GM19025 (cell line): ENCODE measurements around the gene WASHC2C.
"Not testable (repeated sequence)": the region's sequence is repeated elsewhere in the genome, so short reads cannot be mapped to it uniquely, and the experiment has no call there.

Experiments
- ATAC-seq: cut with Tn5 transposase; IDR thresholded peaks from one replicate; pipeline ENCODE4 v1.9.1; 2021; ENCODE audit warnings: mild to moderate bottlenecking, low read depth, moderate library complexity; ENCODE audit not compliant: unreplicated experiment

WASHC2C gene

GRCh38 chr10:45726703-45727420 is at the start of gene WASHC2C:
TSS of gene WASHC2C (plus strand) at chr10:45727266. CDS start at chr10:45727318, 52 bp downstream.
- ATAC-seq = peak; percentile 95

GRCh38 chr10:45678467-45678866 is 48.6 kb upstream of the WASHC2C start:
- ATAC-seq = not testable (repeated sequence)

- peak; percentile 97 for ATAC-seq
Observed at GRCh38 chr10:45710200-45710796, 16.8 kb upstream of the WASHC2C start.

- not testable (repeated sequence) for ATAC-seq
Observed at GRCh38 chr10:45711223-45711622, 15.8 kb upstream of the WASHC2C start.

GRCh38 chr10:45717053-45717452 is 10.0 kb upstream of the WASHC2C start:
- ATAC-seq = not testable (repeated sequence)

GRCh38 chr10:45717642-45718041 is 9.4 kb upstream of the WASHC2C start:
- ATAC-seq = not testable (repeated sequence)

GRCh38 chr10:45721503-45721902 is 5.6 kb upstream of the WASHC2C start:
- ATAC-seq = not testable (repeated sequence)

- not testable (repeated sequence) for ATAC-seq
Observed at GRCh38 chr10:45723851-45724250, 3.2 kb upstream of the WASHC2C start.

- ATAC-seq = peak; percentile 50
Observed at GRCh38 chr10:45727421-45727965, 427 bp downstream of the WASHC2C start.

GRCh38 chr10:45734449-45734848 is 7.4 kb downstream of the WASHC2C start:
- not testable (repeated sequence) for ATAC-seq

GRCh38 chr10:45734867-45735266 is 7.8 kb downstream of the WASHC2C start:
- ATAC-seq = not testable (repeated sequence)

- not testable (repeated sequence) for ATAC-seq
Observed at GRCh38 chr10:45741559-45741958, 14.5 kb downstream of the WASHC2C start.

GRCh38 chr10:45742014-45742413 is 14.9 kb downstream of the WASHC2C start:
- not testable (repeated sequence) for ATAC-seq

GRCh38 chr10:45751141-45751540 is 24.1 kb downstream of the WASHC2C start:
- ATAC-seq = not testable (repeated sequence)

- not testable (repeated sequence) for ATAC-seq
Observed at GRCh38 chr10:45752210-45752609, 25.1 kb downstream of the WASHC2C start.

- not testable (repeated sequence) for ATAC-seq
Observed at GRCh38 chr10:45753979-45754495, 27.0 kb downstream of the WASHC2C start.

- not testable (repeated sequence) for ATAC-seq
Observed at GRCh38 chr10:45755083-45755482, 28.0 kb downstream of the WASHC2C start.

GRCh38 chr10:45756065-45756464 is 29.0 kb downstream of the WASHC2C start:
- ATAC-seq = not testable (repeated sequence)

- ATAC-seq = not testable (repeated sequence)
Observed at GRCh38 chr10:45757661-45758396, 30.8 kb downstream of the WASHC2C start.

GRCh38 chr10:45761622-45762021 is 34.6 kb downstream of the WASHC2C start:
- peak; percentile 60 for ATAC-seq

GRCh38 chr10:45763037-45763436 is 36.0 kb downstream of the WASHC2C start:
- ATAC-seq = not testable (repeated sequence)
